ENCODE data around the gene MED14. TPM values are rescaled to one million over a fixed set of nuclear protein-coding genes. Genes with fewer than 3 reads are reported as not detected.
"Not testable (repeated sequence)": the region's sequence is repeated elsewhere in the genome, so short reads cannot be mapped to it uniquely, and the experiment has no call there.

The MED14 gene
- total RNA-seq, 2 donors from 2014 or later = 34.1 to 48.2 TPM

DNA sequence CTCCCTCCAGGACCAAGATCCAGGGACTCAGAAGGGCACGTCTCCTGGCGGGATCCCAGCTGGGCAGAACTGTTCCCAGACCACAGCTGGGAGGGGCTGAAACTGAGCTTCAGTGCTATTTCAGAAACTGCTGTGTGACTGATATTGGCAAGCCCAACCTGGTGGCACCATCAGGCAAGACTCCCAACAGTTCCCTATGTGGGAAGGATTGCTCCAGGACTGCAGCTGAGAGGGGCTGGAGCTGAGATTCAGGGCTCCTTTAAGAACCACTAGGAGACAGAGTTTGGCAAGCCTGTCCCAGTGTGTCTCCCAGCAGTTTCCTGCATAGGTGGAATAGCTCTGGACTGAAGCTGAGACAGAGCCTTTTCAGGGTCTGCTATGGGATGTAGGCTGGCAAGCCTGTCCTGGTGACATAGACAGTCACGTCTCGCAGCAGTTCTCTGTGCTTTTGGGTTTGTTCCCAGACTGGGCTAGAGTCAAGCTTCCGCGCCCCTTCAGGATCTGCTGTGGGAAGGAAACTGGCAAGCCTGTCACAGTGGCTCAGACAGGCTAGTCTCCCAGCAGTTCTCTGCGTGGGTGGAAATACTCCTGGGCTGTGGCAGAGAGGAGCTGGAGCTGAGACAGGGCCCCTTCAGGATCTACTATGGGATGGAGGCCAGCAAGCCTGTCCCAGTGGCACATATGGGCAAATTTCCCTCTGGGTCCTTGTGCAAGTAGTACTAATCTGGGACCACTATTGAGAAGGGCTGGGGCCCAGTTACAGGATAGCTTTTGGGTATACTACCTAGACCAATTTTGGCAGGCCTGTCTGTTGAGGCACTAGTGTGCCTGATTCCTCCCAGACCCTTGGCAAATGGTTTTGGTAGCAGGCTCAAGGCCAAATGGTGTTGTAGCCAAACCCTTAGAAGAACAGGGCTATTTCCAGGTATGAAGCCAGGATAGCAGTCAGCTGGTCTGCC is 20.2 kb upstream of the MED14 start:
- DNase-seq (ENCODE audit: low spot score) (no peak), ATAC-seq (no peak)
- Mint-ChIP-seq H3K27me3 (peaks cover 12 to 28% of the 10 kb centered on the region in 2 donors), H3K9me3 (no peaks in the 10 kb centered on the region), H3K36me3 (peaks cover 5% of the 10 kb centered on the region), H3K4me1 (ENCODE audit: low read depth in 2 of 2) (peaks cover 3 to 6% of the 10 kb centered on the region in 2 donors), H3K4me3 (no peak overlapping the region), H3K27ac (no peak overlapping the region)

DNA sequence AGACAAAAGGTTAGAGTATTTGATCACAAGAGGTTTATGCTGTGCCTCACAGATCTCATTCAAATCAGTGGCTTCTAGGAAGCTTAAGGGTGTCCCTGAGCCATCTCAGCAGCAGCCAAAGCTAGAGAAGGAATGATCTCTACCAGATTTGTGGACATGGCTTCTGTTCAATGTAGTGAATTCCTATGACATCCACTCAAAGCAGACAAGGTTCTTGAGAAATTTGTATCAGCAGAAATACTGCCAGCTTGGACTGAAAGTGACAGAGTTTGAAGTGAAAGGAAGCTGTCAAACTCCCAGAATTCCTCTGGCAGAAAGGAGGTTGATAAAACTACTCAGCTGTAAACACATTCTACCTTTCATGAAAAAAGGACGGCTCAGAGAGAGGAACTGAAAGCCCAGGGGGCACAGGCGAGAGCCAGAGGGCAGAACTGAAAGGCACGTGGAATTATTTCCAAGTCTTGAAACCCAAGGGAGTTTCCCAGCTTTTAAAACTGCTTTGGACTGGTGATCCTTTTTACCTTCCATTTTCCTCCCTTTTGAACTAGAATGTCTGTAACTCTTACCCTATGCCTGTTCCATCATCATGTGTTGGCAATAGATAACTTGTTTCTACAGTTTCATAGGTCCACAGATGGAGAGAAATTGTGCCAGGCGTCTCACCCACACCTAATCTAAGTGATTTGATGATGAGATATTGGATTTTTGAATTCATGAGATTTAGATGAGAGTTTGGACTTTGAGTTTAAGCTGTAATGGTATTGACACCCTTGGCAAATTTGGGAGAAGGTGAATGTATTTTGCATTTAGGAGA is 14.5 kb upstream of the MED14 start:
- Mint-ChIP-seq H3K36me3 (peaks cover 5% of the 10 kb centered on the region), H3K9me3 (no peaks in the 10 kb centered on the region), H3K4me3 (no peak overlapping the region), H3K4me1 (ENCODE audit: low read depth in 2 of 2) (peaks cover 0 to 6% of the 10 kb centered on the region in 2 donors), H3K27me3 (peaks cover 18 to 49% of the 10 kb centered on the region in 2 donors), H3K27ac (no peak overlapping the region)
- no peak for DNase-seq (ENCODE audit: low spot score)
- ATAC-seq = no peak

GRCh38 chrX:40748977-40749376 is 13.6 kb upstream of the MED14 start:
- no peak for ATAC-seq
- H3K9me3 Mint-ChIP-seq = no peaks in the 10 kb centered on the region

DNA sequence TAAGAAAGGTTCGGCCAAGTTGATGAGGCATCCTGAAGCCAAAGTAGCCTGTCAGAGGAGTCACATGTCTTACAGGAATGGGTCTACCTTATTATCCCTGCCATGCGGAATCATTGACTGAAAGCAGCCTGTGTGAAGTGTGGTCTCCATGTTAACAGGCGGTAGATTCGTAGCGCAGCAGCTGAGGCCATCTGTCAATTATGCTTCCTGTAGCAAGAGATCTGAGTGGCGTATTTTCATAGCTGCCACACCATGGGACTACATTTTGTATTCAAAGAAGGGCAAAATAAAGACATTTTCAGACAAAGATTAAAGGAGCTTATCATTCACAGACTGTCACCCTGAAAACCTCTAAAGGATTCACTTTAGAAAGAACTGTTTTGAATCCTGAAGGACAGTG is 11.2 kb upstream of the MED14 start:
- Mint-ChIP-seq H3K36me3 (no peaks in the 10 kb centered on the region), H3K27me3 (peaks cover 6 to 41% of the 10 kb centered on the region in 2 donors), H3K4me3 (no peak overlapping the region), H3K4me1 (ENCODE audit: low read depth in 2 of 2) (peaks cover 0 to 6% of the 10 kb centered on the region in 2 donors), H3K27ac (no peak overlapping the region), H3K9me3 (no peaks in the 10 kb centered on the region)
- no peak for ATAC-seq
- no peak for DNase-seq (ENCODE audit: low spot score)

More at GRCh38 chrX:40748977-40749376, 13.6 kb upstream of the MED14 start:
- Mint-ChIP-seq H3K36me3 (peaks cover 5% of the 10 kb centered on the region), H3K27me3 (peaks cover 14 to 47% of the 10 kb centered on the region in 2 donors), H3K27ac (no peak overlapping the region), H3K4me1 (ENCODE audit: low read depth in 2 of 2) (peaks cover 0 to 6% of the 10 kb centered on the region in 2 donors), H3K4me3 (no peak overlapping the region)
- no peak for DNase-seq (ENCODE audit: low spot score)

- no peaks in the 10 kb centered on the region for H3K9me3 Mint-ChIP-seq
- peak overlapping the region; percentile 92 to 96 for H3K27ac Mint-ChIP-seq
- ATAC-seq (no peak), DNase-seq (ENCODE audit: low spot score) (no peak)
- peak overlapping the region; percentile 97 for H3K4me3 Mint-ChIP-seq
- peaks cover 29 to 30% of the 10 kb centered on the region in 2 donors for H3K4me1 Mint-ChIP-seq (ENCODE audit: low read depth in 2 of 2)
- no peaks in the 10 kb centered on the region for H3K36me3 Mint-ChIP-seq
- peaks cover 0 to 4% of the 10 kb centered on the region in 2 donors for H3K27me3 Mint-ChIP-seq
Measured at GRCh38 chrX:40736170-40736505, 796 bp upstream of the MED14 start.

DNA sequence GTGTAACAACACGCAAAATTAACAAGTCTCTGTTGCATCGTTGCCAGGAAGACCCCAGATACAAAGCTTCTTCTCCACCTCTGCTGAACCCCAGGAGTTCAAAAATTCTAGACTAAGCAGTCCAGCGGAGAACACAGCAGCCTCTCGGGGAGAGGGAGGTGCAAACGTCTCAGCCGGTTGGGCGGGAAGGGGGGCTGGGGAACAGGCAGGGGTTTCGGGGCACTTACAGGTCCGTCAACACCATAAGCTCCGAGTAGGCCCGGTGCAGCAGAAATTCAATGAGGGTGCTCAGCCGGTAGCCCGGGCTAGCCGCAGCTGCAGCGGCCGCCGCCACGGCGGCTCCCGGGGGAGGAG is 394 bp downstream of the MED14 start:
- H3K4me3 Mint-ChIP-seq = peak overlapping the region; percentile 70
- peaks cover 33 to 39% of the 10 kb centered on the region in 2 donors for H3K4me1 Mint-ChIP-seq (ENCODE audit: low read depth in 2 of 2)
- ATAC-seq (no peak), DNase-seq (ENCODE audit: low spot score) (no peak)
- peaks cover 0 to 3% of the 10 kb centered on the region in 2 donors for H3K27me3 Mint-ChIP-seq
- H3K36me3 Mint-ChIP-seq = no peaks in the 10 kb centered on the region
- no peaks in the 10 kb centered on the region for H3K9me3 Mint-ChIP-seq
- H3K27ac Mint-ChIP-seq = peak overlapping the region; percentile 88 to 96

GRCh38 chrX:40733706-40734105 is 1.6 kb downstream of the MED14 start:
- H3K4me1 Mint-ChIP-seq (ENCODE audit: low read depth in 2 of 2) = peaks cover 37 to 43% of the 10 kb centered on the region in 2 donors
- H3K4me3 Mint-ChIP-seq = peak overlapping the region; percentile 70
- DNase-seq (ENCODE audit: low spot score) = no peak
- H3K36me3 Mint-ChIP-seq = no peaks in the 10 kb centered on the region
- H3K27me3 Mint-ChIP-seq = peaks cover 0 to 3% of the 10 kb centered on the region in 2 donors
- H3K9me3 Mint-ChIP-seq = no peaks in the 10 kb centered on the region
- peak overlapping the region; percentile 88 to 96 for H3K27ac Mint-ChIP-seq
- ATAC-seq = no peak

GRCh38 chrX:40732499-40732898 is 2.8 kb downstream of the MED14 start:
- Mint-ChIP-seq H3K4me3 (peak overlapping the region; percentile 60), H3K27ac (peak overlapping the region in 1 of 2 donors; percentile 58), H3K4me1 (ENCODE audit: low read depth in 2 of 2) (peaks cover 45 to 48% of the 10 kb centered on the region in 2 donors)
- H3K9me3 Mint-ChIP-seq; H3K27me3 Mint-ChIP-seq; ATAC-seq; H3K36me3 Mint-ChIP-seq; DNase-seq (ENCODE audit: low spot score): not testable (repeated sequence)

GRCh38 chrX:40729598-40730584 is 5.5 kb downstream of the MED14 start:
- peaks cover 42% of the 10 kb centered on the region in 2 donors for H3K4me1 Mint-ChIP-seq (ENCODE audit: low read depth in 2 of 2)

DNA sequence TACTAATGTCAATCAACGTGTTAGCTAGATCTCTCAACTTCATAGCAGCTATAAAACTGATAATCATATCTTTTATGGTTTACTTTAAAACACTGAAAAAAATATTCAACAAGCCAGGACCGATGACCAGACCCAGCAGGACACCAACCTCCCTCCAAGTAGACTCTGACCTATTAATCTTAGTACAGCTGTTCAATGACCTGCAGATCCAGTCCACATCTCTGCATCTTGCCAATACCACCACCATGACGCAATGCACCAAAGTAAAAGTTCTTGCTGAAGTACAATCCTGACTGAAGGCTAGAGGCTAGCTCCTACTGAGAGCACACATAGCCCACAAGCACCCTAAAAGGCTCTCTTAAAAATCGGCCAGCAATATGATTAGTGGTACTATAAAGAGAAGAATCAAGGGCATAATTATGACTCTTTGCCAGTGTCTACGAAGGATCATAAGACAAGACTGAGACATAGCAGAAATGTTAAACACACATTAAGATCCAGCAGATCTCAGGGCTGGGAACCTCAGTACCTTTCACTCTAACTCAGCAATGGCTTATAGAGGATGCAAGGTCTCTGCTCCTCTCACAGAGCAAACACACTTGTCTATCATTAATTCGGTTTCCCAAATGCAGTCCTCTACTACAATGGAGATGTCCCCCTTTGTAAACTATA is 7.6 kb downstream of the MED14 start:
- no peaks in the 10 kb centered on the region for H3K9me3 Mint-ChIP-seq
- DNase-seq (ENCODE audit: low spot score) (no peak), ATAC-seq (no peak)
- peaks cover 32 to 40% of the 10 kb centered on the region in 2 donors for H3K4me1 Mint-ChIP-seq (ENCODE audit: low read depth in 2 of 2)
- no peak overlapping the region for H3K27ac Mint-ChIP-seq
- H3K4me3 Mint-ChIP-seq = no peak overlapping the region
- H3K36me3 Mint-ChIP-seq = peaks cover 9% of the 10 kb centered on the region
- H3K27me3 Mint-ChIP-seq = peaks cover 0 to 3% of the 10 kb centered on the region in 2 donors

More at GRCh38 chrX:40729598-40730584, 5.5 kb downstream of the MED14 start:
- ATAC-seq (no peak), DNase-seq (ENCODE audit: low spot score) (no peak)
- Mint-ChIP-seq H3K9me3 (no peaks in the 10 kb centered on the region), H3K4me3 (peak overlapping the region; percentile 16), H3K27ac (peak overlapping the region in 1 of 2 donors; percentile 4), H3K27me3 (peaks cover 0 to 3% of the 10 kb centered on the region in 2 donors), H3K36me3 (peaks cover 5% of the 10 kb centered on the region)

- no peak overlapping the region for H3K4me3 Mint-ChIP-seq
- no peaks in the 10 kb centered on the region for H3K9me3 Mint-ChIP-seq
- peaks cover 33 to 42% of the 10 kb centered on the region in 2 donors for H3K4me1 Mint-ChIP-seq (ENCODE audit: low read depth in 2 of 2)
- peaks cover 15% of the 10 kb centered on the region for H3K36me3 Mint-ChIP-seq
- no peak for ATAC-seq
- H3K27me3 Mint-ChIP-seq = peaks cover 0 to 3% of the 10 kb centered on the region in 2 donors
- no peak for DNase-seq (ENCODE audit: low spot score)
- H3K27ac Mint-ChIP-seq = no peak overlapping the region
Measured at GRCh38 chrX:40727093-40727492, 8.2 kb downstream of the MED14 start.

- DNase-seq (ENCODE audit: low spot score) (no peak), ATAC-seq (no peak)
- H3K9me3 Mint-ChIP-seq = no peaks in the 10 kb centered on the region
- no peak overlapping the region for H3K27ac Mint-ChIP-seq
- peaks cover 25 to 36% of the 10 kb centered on the region in 2 donors for H3K4me1 Mint-ChIP-seq (ENCODE audit: low read depth in 2 of 2)
- peaks cover 19% of the 10 kb centered on the region for H3K36me3 Mint-ChIP-seq
- no peaks in the 10 kb centered on the region for H3K27me3 Mint-ChIP-seq
- H3K4me3 Mint-ChIP-seq = no peak overlapping the region
Measured at GRCh38 chrX:40722930-40723329, 12.4 kb downstream of the MED14 start.

Data from natural killer cell treated with Interleukin-12 subunit alpha and Interleukin-12 subunit beta and Interleukin-15 and Interleukin-18, amount 100 ng/mL, for 72 hours (primary cell).